Measurements from ENCODE around the gene PMPCA.
"Not testable (repeated sequence)": the region's sequence is repeated elsewhere in the genome, so short reads cannot be mapped to it uniquely, and the experiment has no call there.

PMPCA gene

GRCh38 chr9:136394312-136395019, 16.0 kb upstream of the PMPCA start:
- DNase-seq: no peak

GRCh38 chr9:136395020-136395340, 15.5 kb upstream of the PMPCA start:
- DNase-seq: no peak

GRCh38 chr9:136395345-136396218, 14.9 kb upstream of the PMPCA start:
- DNase-seq: no peak

GRCh38 chr9:136396219-136396515, 14.3 kb upstream of the PMPCA start:
- no peak for DNase-seq

- no peak for DNase-seq
These were observed 12.8 kb upstream of the PMPCA start for GRCh38 chr9:136397643-136398042.

- DNase-seq: no peak
These were observed 12.2 kb upstream of the PMPCA start for GRCh38 chr9:136398286-136398685.

- no peak for DNase-seq
These were observed 11.1 kb upstream of the PMPCA start for GRCh38 chr9:136399176-136400037.

- peak; percentile 82 for DNase-seq
These were observed 10.2 kb upstream of the PMPCA start, which contains the start of gene SNAPC4 for GRCh38 chr9:136400038-136400834. TSS of gene SNAPC4 (minus strand) at chr9:136400170. CDS start at chr9:136398428, 1,742 bp downstream.

GRCh38 chr9:136401173-136401922, 9.1 kb upstream of the PMPCA start:
- no peak for DNase-seq

GRCh38 chr9:136402067-136402466, 8.4 kb upstream of the PMPCA start:
- DNase-seq: no peak

GRCh38 chr9:136403538-136403914, 6.9 kb upstream of the PMPCA start:
- DNase-seq: no peak

GRCh38 chr9:136403915-136404800, 6.3 kb upstream of the PMPCA start:
- no peak for DNase-seq

- no peak for DNase-seq
These were observed 5.7 kb upstream of the PMPCA start for GRCh38 chr9:136404801-136405136.

- no peak for DNase-seq
These were observed 5.0 kb upstream of the PMPCA start for GRCh38 chr9:136405481-136405880.

GRCh38 chr9:136405904-136406303, 4.6 kb upstream of the PMPCA start:
- not testable (repeated sequence) for DNase-seq

- not testable (repeated sequence) for DNase-seq
These were observed 3.4 kb upstream of the PMPCA start for GRCh38 chr9:136407061-136407460.

GRCh38 chr9:136407911-136408310, 2.5 kb upstream of the PMPCA start:
- DNase-seq: no peak

- no peak for DNase-seq
These were observed 652 bp upstream of the PMPCA start for GRCh38 chr9:136409557-136410455.

GRCh38 chr9:136411378-136411777, 920 bp downstream of the PMPCA start:
- DNase-seq: no peak

- no peak for DNase-seq
These were observed 2.5 kb downstream of the PMPCA start for GRCh38 chr9:136412962-136413361.
